HG03575 (cell line): Measurements from ENCODE around the gene MYO3B.
"Not testable (repeated sequence)": the region's sequence is repeated elsewhere in the genome, so short reads cannot be mapped to it uniquely, and the experiment has no call there.

Experiments used
- ATAC-seq: cut with Tn5 transposase; IDR thresholded peaks from one replicate; pipeline ENCODE4 v1.9.1; 2021; ENCODE audit not compliant: unreplicated experiment, insufficient number of reproducible peaks, low FRiP score; ENCODE audit errors: extremely low read depth

Gene MYO3B

GRCh38 chr2:170671079-170671478 lies 493.1 kb downstream of the MYO3B start:
- no peak for ATAC-seq

DNA sequence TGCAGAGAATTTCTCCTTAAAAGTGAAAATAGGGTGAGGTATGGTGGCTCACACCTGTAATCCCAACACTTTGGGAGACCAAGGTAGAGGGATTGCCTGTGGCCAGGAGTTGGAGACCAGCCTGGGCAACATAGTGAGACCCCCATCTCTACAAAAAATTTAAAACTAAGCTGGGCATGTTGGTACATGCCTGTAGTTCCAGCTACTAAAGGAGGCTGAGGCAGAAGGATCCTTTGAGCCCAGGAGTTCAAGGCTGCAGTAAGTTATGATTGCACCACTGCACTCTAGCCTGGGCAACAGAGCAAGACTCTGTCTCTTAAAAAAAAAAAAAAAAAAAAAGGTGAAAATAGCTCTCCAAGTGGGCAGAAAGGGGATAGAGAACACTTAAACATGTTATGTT lies 496.3 kb downstream of the MYO3B start:
- ATAC-seq, result not testable (repeated sequence)

- no peak for ATAC-seq
These were observed 497.8 kb downstream of the MYO3B start for GRCh38 chr2:170675701-170676100.

DNA sequence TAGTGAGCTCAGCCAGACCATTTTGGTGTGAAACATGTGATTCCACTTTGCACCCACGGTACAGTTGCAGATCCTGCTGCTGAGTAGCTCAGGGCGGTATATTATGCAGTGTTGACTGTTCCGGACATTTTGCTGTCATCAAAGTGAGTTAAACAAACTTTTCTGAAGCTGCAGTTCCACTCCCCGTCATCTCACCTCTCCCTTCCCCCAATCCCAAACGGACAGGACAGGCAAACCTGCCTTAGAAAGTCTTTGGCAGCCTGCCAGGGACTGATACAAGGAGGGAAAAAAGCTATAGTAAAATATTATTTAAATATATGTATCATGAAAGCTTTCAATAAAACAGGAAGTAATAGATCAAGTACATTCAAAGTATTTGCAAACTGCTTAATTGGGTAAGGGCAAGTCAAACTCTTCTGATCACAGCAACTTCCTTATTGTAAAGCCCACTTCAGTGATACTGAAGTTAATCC lies 501.7 kb downstream of the MYO3B start:
- ATAC-seq, result no peak

DNA sequence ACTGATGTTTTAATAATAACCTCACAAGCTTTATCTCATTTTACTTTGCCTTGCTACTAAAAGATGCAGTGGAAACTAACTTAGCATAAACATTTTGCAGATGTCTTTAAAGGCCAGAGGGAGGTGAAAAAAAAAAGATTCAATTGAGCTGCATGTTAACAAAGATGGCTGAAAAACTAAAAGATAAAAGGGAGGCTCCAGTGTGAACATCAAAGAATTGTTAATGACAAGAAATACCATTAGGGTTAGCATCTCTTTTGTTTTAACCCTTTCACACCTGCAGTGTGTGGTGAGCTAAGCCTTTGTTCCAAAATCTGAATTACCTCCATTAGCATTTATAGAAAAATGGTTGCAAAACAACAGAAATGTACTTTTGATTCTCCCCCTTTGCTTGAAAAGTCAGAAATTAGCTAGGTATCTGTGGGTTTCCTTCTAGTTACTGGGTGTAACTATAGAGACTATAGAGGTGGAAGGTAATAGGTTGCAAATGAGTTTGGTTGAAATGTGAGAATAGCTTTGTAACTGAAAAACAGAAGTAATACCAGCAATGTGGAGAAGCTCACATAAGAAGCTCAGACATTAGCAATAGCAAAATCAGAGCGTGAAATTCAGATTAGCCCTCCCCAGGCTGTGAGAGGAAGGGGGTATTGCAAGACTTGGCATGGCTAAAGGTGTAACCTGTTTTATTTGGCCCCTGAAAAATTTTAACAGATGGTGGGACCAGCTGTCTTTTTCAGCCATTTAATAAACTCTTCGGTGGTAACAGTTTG lies 502.4 kb downstream of the MYO3B start:
- no peak for ATAC-seq

- no peak for ATAC-seq
These were observed 503.4 kb downstream of the MYO3B start for GRCh38 chr2:170681311-170681710.

GRCh38 chr2:170685591-170685990 lies 507.6 kb downstream of the MYO3B start:
- ATAC-seq, result no peak

- ATAC-seq, result no peak
These were observed 511.5 kb downstream of the MYO3B start for GRCh38 chr2:170689481-170689880.

GRCh38 chr2:170690640-170691039 lies 512.7 kb downstream of the MYO3B start:
- ATAC-seq, result no peak

DNA sequence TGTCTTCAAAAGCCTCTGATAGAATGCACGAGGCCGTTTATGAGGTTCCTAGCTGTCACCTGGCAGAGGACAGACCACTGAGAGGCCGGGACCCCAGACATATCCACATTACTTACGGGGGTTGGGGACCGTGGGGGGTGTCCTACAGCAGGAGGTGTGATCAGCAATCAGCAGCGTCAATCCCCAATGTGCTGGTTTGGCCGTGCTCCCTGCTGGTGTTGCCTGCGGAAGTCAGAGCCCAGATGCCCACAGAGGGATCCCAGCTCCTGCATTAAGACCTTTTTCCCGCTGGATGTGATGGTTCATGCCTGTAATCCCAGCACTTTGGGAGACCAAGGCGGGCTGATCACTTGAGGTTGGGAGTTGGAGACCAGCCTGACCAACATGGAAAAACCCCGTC lies 516.4 kb downstream of the MYO3B start:
- ATAC-seq, result no peak

DNA sequence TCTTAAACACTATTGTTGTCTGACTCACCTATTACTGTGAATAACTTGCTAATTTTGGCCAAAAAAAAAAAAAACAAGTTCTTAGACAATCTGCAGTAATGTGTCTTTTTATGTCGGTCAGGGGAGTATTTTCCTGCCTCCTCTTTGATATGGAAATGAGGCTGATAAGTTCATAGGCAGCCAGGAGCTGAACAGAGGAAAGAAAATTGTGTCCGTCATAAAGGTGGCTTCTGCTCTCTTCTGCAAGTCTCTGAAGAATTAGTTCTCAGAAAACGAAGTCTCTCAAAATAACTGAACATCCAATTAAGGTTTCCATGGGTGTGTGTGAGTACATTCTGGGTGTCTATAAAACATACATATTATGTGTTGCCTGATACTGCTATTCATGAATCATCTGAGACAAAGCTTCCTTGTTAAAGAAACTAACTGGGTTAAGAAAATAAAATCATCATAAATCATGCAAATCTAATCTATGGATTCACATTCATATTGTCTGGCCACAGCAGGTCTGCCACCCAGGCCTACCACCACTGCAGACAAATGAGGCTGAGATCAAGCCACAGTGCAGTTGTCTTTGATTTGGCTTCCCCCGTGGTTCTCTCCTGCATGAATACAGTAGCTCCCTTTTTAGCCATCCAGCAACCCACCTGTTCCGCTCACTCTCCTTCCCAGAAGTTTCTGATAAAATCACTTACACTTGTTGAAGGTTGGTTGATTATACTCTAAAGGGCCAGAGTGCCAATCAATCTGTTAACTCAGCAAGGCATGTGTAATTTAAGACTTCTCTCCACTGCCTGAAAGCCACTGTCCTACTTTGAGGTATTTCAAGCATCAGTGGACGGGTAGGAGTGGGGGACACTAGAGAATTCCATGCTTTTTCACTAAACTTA lies 517.8 kb downstream of the MYO3B start:
- ATAC-seq, result no peak

DNA sequence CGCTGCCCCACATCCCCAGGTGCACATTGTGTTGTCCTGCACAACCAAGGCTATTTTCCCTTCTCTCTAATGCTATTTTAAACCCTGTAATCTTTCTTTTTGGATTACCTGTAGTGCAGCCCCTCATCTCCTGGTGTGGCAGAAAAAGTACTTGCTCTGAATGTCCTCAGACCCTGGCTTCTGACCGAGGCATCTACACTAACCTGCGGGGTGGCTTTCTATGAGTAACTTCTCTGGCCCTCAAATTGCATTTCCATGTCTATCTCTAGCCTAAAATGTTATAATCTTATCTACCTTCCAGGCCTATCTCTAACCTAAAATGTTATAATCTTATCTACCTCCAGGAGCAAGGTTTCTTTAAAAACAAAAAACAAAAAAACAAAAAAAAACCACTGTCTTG lies 519.0 kb downstream of the MYO3B start:
- ATAC-seq, result no peak

DNA sequence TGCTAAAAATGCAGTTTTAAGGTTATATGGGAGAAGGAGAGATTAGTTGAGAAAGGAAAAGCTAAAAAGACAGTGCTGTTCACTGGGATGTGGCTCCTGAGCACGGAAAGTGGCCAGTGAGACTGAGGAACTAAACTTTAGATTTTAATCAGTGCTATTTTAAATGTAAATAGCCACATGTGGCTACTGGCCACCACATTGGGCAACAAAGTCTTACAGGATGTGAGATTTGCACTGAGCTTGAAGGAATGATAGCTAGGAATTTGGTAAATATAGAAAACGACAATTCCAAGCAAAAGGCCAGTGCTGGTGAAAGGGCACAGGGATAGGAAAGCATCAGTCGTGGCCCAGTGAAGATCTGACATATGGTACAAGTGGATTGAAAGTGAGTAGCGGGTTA lies 523.1 kb downstream of the MYO3B start:
- no peak for ATAC-seq

DNA sequence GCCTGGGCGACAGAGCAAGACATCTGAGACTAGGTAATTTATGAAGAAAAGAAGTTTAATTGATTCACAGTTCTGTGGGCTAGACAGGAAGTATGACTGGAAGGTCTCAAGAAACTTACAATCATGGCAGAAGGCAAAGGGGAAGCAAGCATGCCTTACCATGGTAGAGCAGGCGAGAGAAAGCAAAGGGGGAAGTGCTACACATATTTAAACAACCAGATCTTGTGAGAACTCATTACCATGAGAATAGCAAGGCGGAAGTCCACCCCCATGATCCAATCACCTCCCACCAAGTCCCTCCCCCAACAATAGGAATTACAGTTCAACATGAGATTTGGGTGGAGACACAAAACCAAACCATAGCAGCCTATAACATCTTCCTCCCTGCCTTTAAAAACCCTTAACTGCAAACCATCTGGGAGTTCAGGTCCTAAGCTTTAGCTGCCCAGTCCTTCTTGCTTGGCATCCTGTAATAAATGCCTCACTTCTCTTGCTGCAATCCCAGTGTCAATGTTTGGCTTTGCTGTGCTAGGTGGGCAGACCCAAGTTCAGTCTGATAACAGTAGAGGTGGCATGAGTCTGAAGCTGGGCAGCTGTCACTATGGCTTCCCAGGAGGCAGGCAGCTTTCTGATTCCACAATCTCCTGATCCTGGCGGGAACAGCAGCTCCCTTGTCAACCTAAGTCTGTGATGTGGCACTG lies 526.0 kb downstream of the MYO3B start:
- no peak for ATAC-seq
